Measurements from ENCODE around the gene PRKAG2. TPM values are rescaled to one million over a fixed set of nuclear protein-coding genes. Genes with fewer than 3 reads are reported as not detected.

Gene PRKAG2
- total and polyA plus RNA-seq, 2 of the 13 experiments (the other 11 are each of a cell fraction or from before 2014, with no cell fraction given), result 0.90 to 1.3 TPM

DNA sequence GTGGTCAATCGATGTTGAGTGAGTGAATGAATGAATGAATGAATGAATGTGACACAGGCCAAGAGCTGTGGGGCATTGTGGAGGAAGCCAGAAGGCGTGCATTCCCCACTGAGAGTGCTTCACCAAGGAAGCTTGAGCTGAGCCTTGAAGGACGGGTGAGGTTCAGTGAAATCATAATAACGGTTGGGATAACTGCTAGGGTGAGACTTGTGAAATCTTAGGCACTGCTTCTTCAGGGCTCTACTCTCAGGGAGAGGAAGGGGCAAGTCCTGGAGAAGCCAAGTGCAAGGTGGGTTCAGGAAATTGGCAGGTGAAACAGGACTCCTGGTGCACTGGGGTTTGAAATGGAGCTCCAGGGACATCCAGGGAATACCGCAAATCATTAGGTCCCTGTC lies 23.7 kb upstream of the PRKAG2 start:
- Histone ChIP-seq H3K27me3 (ENCODE audit: control insufficient read depth in 1 of 2, insufficient read depth in 2 of 2, low read length in 2 of 2) (peaks cover 1 to 18% of the 10 kb centered on the region in 2 experiments; a peak in 2 of 5 replicates), H3K4me2 (ENCODE audit: low read depth, low read length) (no peak overlapping the region), H3K27ac (ENCODE audit: extremely low read length, insufficient read depth, low read length) (no peak overlapping the region), H4K20me1 (ENCODE audit: insufficient read depth, low read length) (no peaks in the 10 kb centered on the region), H3K36me3 (replicated peaks in 1 of 2; ENCODE audit: control insufficient read depth in 1 of 2, insufficient read depth in 2 of 2, low read length in 2 of 2) (no peaks in the 10 kb centered on the region), H3K4me1 (ENCODE audit: insufficient read depth, low read length) (peaks cover 17% of the 10 kb centered on the region; the same call in 1 of the 2 replicates), H3K79me2 (ENCODE audit: insufficient read depth, low read length) (no peaks in the 10 kb centered on the region), H3K9ac (ENCODE audit: insufficient read depth, low read depth, low read length) (no peak overlapping the region), H3K4me3 (replicated peaks in 1 of 3; ENCODE audit: insufficient read depth in 1 of 3, low read depth in 2 of 3, low read length in 3 of 3) (no peak overlapping the region), H3K9me3 (ENCODE audit: low read length) (no peaks in the 10 kb centered on the region), H2AFZ (ENCODE audit: low read length) (no peak overlapping the region)
- POLR2A ChIA-PET, result no interaction called here
- FAIRE-seq (no peak), DNase-seq (ENCODE audit: low spot score) (no peak), ATAC-seq (no peak)
- no TSS peak for BruUV-seq (replicated peaks)
- no peak for TF ChIP-seq BRD4 (CRISPR knock-in tag; IDR thresholded peaks at IDR 0.05)
- TF ChIP-seq SP1 (IDR thresholded peaks at IDR 0.05), result no peak
- no peak for TF ChIP-seq SP1 (CRISPR knock-in tag; IDR thresholded peaks at IDR 0.05)
- TF ChIP-seq PRMT3 (CRISPR knock-in tag; IDR thresholded peaks at IDR 0.05; ENCODE audit: borderline replicate concordance, low read depth), result no peak
- no peak for TF ChIP-seq BHLHE40 (IDR thresholded peaks at IDR 0.05; ENCODE audit: low read length)
- TF ChIP-seq SMAD3 (CRISPR knock-in tag; IDR thresholded peaks at IDR 0.05), result no peak
- TF ChIP-seq ZNF10 (CRISPR knock-in tag; IDR thresholded peaks at IDR 0.05; ENCODE audit: borderline replicate concordance, low read depth), result no peak
- no peak for TF ChIP-seq MAZ (IDR thresholded peaks at IDR 0.05; ENCODE audit: borderline replicate concordance, low read depth, low read length)
- no peak for TF ChIP-seq MAZ (CRISPR knock-in tag; IDR thresholded peaks at IDR 0.05; ENCODE audit: low read depth)
- TF ChIP-seq, protein P1, sequence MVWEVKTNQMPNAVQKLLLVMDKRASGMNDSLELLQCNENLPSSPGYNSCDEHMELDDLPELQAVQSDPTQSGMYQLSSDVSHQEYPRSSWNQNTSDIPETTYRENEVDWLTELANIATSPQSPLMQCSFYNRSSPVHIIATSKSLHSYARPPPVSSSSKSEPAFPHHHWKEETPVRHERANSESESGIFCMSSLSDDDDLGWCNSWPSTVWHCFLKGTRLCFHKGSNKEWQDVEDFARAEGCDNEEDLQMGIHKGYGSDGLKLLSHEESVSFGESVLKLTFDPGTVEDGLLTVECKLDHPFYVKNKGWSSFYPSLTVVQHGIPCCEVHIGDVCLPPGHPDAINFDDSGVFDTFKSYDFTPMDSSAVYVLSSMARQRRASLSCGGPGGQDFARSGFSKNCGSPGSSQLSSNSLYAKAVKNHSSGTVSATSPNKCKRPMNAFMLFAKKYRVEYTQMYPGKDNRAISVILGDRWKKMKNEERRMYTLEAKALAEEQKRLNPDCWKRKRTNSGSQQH (CRISPR knock-in tag; IDR thresholded peaks at IDR 0.05; ENCODE audit: low read depth), result no peak
- TF ChIP-seq ZNF343 (CRISPR knock-in tag; IDR thresholded peaks at IDR 0.05), result no peak
- TF ChIP-seq NCOA1 (CRISPR knock-in tag; IDR thresholded peaks at IDR 0.05), result no peak
- no peak for TF ChIP-seq ZNF530 (CRISPR knock-in tag; IDR thresholded peaks at IDR 0.05; ENCODE audit: low read depth)
- TF ChIP-seq SOX6 (IDR thresholded peaks at IDR 0.05), result no peak
- no peak for TF ChIP-seq SOX6 (CRISPR knock-in tag; IDR thresholded peaks at IDR 0.05)
- TF ChIP-seq NFKB2 (CRISPR knock-in tag; IDR thresholded peaks at IDR 0.05; ENCODE audit: borderline replicate concordance), result no peak
- no peak for TF ChIP-seq ZNF546 (CRISPR knock-in tag; conservative IDR thresholded peaks at IDR 0.05)
- TF ChIP-seq TOPORS (CRISPR knock-in tag; IDR thresholded peaks at IDR 0.05), result no peak
- TF ChIP-seq PAWR (CRISPR knock-in tag; IDR thresholded peaks at IDR 0.05; ENCODE audit: borderline replicate concordance), result no peak
- TF ChIP-seq SRF (IDR thresholded peaks at IDR 0.05; ENCODE audit: low read depth, low read length), result no peak
- TF ChIP-seq, protein P2, sequence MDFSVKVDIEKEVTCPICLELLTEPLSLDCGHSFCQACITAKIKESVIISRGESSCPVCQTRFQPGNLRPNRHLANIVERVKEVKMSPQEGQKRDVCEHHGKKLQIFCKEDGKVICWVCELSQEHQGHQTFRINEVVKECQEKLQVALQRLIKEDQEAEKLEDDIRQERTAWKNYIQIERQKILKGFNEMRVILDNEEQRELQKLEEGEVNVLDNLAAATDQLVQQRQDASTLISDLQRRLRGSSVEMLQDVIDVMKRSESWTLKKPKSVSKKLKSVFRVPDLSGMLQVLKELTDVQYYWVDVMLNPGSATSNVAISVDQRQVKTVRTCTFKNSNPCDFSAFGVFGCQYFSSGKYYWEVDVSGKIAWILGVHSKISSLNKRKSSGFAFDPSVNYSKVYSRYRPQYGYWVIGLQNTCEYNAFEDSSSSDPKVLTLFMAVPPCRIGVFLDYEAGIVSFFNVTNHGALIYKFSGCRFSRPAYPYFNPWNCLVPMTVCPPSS (IDR thresholded peaks at IDR 0.05), result no peak
- TF ChIP-seq RBAK (CRISPR knock-in tag; IDR thresholded peaks at IDR 0.05), result no peak
- no peak for TF ChIP-seq IRF2 (CRISPR knock-in tag; IDR thresholded peaks at IDR 0.05)
- intact Hi-C loops (cut with micrococcal nuclease; ENCODE audit: unreplicated experiment) (no loop called here), in situ Hi-C loops (cut with HindIII; ENCODE audit: extremely low pct_ligation_motif_present, low pct_unique_long_range_greater_than_20kb) (no loop called here)
- CTCF ChIA-PET (ENCODE audit: low intra/inter-chr PET ratio, low total read pairs), result no interaction called here
- WGBS (ENCODE audit: low lambda C conversion rate), result 29% methylated on average over 5 of the region's 5 CpGs
